Mammary epithelial cell (primary cell): ENCODE measurements around the gene FGF1.

Source experiments
- CTCF ChIP-seq, 2 donors: IDR thresholded peaks in 1 of 2; conservative IDR thresholded peaks in 1 of 2; 2 replicates each; pipeline ENCODE4 v1.5.1; 2011 to 2012; ENCODE audit warnings: inconsistent platforms in 2 of 2, low read length in 2 of 2, mild to moderate bottlenecking in 2 of 2, control low read depth in 1 of 2, low read depth in 1 of 2; ENCODE audit not compliant: insufficient read depth in 1 of 2; ENCODE audit errors: extremely low read depth in 1 of 2
- EZH2 ChIP-seq: IDR thresholded peaks from 2 replicates; pipeline ENCODE4 v1.6.1; 2012; ENCODE audit warnings: low read length, inconsistent platforms, borderline replicate concordance

- TF ChIP-seq CTCF (conservative IDR thresholded peaks at IDR 0.05 in 1 of 2, IDR thresholded peaks at IDR 0.05 in 1 of 2; ENCODE audit: extremely low read depth in 1 of 2, insufficient read depth in 1 of 2, low read depth in 1 of 2, low read length in 2 of 2) (no peak), EZH2 (no peak)
These were observed 42.3 kb downstream of the FGF1 start for GRCh38 chr5:142643634-142644033.
